Skeletal muscle cell (primary cell): ENCODE measurements around the gene ZNF503.

Source experiments
- DNase-seq: peaks from one replicate; pipeline ENCODE4 v3.0.0-alpha.2; 2010; ENCODE audit warnings: low read depth
- H3K4me3 ChIP-seq: 2 replicates; pipeline ENCODE4 v1.5.1; 2011; ENCODE audit warnings: low read depth, mild to moderate bottlenecking, control low read depth, low read length, moderate library complexity

The ZNF503 gene

GRCh38 chr10:75408911-75409885, 7.6 kb upstream of the ZNF503 start:
- H3K4me3 ChIP-seq = peak overlapping the region; percentile 65
- no peak for DNase-seq

GRCh38 chr10:75408509-75408875, 6.9 kb upstream of the ZNF503 start:
- DNase-seq = no peak
- H3K4me3 ChIP-seq = peak overlapping the region; percentile 65

- no peak for DNase-seq
- H3K4me3 ChIP-seq = peak overlapping the region; percentile 65
Observed at GRCh38 chr10:75407713-75408508, 6.3 kb upstream of the ZNF503 start.

GRCh38 chr10:75407224-75407712, 5.7 kb upstream of the ZNF503 start:
- no peak for DNase-seq
- H3K4me3 ChIP-seq = no peak overlapping the region

- H3K4me3 ChIP-seq = no peak overlapping the region
- DNase-seq = no peak
Observed at GRCh38 chr10:75406462-75407223, 5.1 kb upstream of the ZNF503 start.

GRCh38 chr10:75405598-75406461, 4.3 kb upstream of the ZNF503 start:
- no peak overlapping the region for H3K4me3 ChIP-seq

GRCh38 chr10:75404815-75405597, 3.4 kb upstream of the ZNF503 start:
- H3K4me3 ChIP-seq = peak overlapping the region; percentile 98
- DNase-seq = no peak

More at GRCh38 chr10:75405598-75406461, 4.3 kb upstream of the ZNF503 start:
- no peak for DNase-seq

GRCh38 chr10:75403939-75404814, 2.6 kb upstream of the ZNF503 start:
- H3K4me3 ChIP-seq = peak overlapping the region; percentile 98
- no peak for DNase-seq

GRCh38 chr10:75403144-75403938, 1.8 kb upstream of the ZNF503 start:
- H3K4me3 ChIP-seq = peak overlapping the region; percentile 98
- no peak for DNase-seq

- H3K4me3 ChIP-seq = peak overlapping the region; percentile 98
- no peak for DNase-seq
Observed at GRCh38 chr10:75402486-75403143, 1.1 kb upstream of the ZNF503 start.

- peak; percentile 35 for DNase-seq
- peak overlapping the region; percentile 98 for H3K4me3 ChIP-seq
Observed at GRCh38 chr10:75400771-75401568, 594 bp downstream of the ZNF503 start.

GRCh38 chr10:75400163-75400770, 1.3 kb downstream of the ZNF503 start:
- DNase-seq = no peak
- H3K4me3 ChIP-seq = peak overlapping the region; percentile 98

- peak overlapping the region; percentile 98 for H3K4me3 ChIP-seq
- peak; percentile 32 for DNase-seq
Observed at GRCh38 chr10:75399461-75400162, 2.0 kb downstream of the ZNF503 start.
